GM19452 (cell line): ENCODE results near the gene LRRC26.

Experiments
- ATAC-seq: cut with Tn5 transposase; IDR thresholded peaks from one replicate; pipeline ENCODE4 v1.9.1; 2021; ENCODE audit not compliant: unreplicated experiment

Gene LRRC26

GRCh38 chr9:137168904-137169856 is 671 bp downstream of the LRRC26 start:
- no peak for ATAC-seq

- ATAC-seq, result no peak
Observed at GRCh38 chr9:137168573-137168903, 1.3 kb downstream of the LRRC26 start.

GRCh38 chr9:137167747-137168572 is 1.9 kb downstream of the LRRC26 start:
- ATAC-seq, result no peak

- ATAC-seq, result no peak
Observed at GRCh38 chr9:137167277-137167746, 2.5 kb downstream of the LRRC26 start.

- no peak for ATAC-seq
Observed at GRCh38 chr9:137166380-137167229, 3.2 kb downstream of the LRRC26 start.

GRCh38 chr9:137165250-137165836 is 4.5 kb downstream of the LRRC26 start:
- no peak for ATAC-seq

- no peak for ATAC-seq
Observed at GRCh38 chr9:137164370-137165249, 5.2 kb downstream of the LRRC26 start.

- no peak for ATAC-seq
Observed at GRCh38 chr9:137163805-137164204, 6.0 kb downstream of the LRRC26 start.

- ATAC-seq, result no peak
Observed at GRCh38 chr9:137163365-137163715, 6.5 kb downstream of the LRRC26 start.

GRCh38 chr9:137162505-137163364 is 7.1 kb downstream of the LRRC26 start:
- no peak for ATAC-seq

- no peak for ATAC-seq
Observed at GRCh38 chr9:137161558-137162486, 8.0 kb downstream of the LRRC26 start.

GRCh38 chr9:137160716-137161557 is 8.9 kb downstream of the LRRC26 start:
- no peak for ATAC-seq

- no peak for ATAC-seq
Observed at GRCh38 chr9:137160054-137160425, 9.8 kb downstream of the LRRC26 start.

GRCh38 chr9:137159105-137160053 is 10.5 kb downstream of the LRRC26 start:
- no peak for ATAC-seq

GRCh38 chr9:137158625-137159024 is 11.2 kb downstream of the LRRC26 start:
- no peak for ATAC-seq
